Renal cortical epithelial cell (primary cell): ENCODE data around the gene TBC1D2B. TPM values are rescaled to one million over a fixed set of nuclear protein-coding genes. Genes with fewer than 3 reads are reported as not detected.
A peak's percentile ranks its signal among the peaks of the same experiment; 100 is the strongest.

Source experiments
- DNase-seq: peaks from one replicate; pipeline ENCODE4 v3.0.0-alpha.2; 2011; ENCODE audit warnings: low read depth
- total RNA-seq: library from RNA; depleted of rRNA; stranded (reverse); fragments of >200 nt; gene quantifications from 2 replicates; pipeline ENCODE4 v1.2.3, GENCODE V29; 2014

The TBC1D2B gene
- total RNA-seq, 1 donor from 2014 or later, result 23.7 TPM

DNA sequence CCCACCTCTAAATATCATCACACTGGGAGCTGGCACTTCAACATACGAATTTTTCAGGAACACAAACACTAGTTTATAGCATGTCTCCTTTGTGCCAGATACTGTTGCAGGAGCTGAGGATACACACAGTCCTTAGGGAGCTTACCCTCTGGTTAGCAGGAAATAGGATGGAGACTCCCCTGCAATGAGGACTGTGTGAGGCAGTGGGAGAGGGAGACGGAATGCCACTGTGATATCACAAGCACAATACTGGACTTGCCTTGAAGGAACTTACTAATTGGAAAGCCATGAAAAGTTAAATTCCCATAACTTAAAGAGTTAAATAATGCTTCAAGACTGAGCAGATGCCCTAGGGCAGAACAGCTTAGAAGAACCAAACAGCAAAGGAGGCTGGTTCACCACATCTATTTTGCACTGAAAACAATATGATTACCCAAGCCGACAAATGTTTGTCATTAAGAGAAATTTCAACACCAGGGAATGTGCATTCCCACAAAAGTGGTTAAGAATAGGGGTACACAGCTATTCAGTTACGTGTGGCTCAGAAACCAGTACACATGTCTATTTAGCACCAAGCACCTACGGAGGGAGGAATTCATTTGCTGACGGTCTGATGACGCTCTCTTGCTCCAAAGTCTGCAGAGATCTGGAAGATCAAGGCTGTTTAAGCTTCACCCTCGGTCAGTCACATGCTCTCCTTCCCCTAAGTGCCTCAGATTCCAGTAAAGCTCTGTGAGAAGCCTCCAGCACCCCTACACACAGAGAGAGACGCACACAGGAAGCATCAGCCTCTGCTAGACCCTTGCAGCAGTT is 5.2 kb downstream of the TBC1D2B start:
- DNase-seq, result peak; percentile 85

DNA sequence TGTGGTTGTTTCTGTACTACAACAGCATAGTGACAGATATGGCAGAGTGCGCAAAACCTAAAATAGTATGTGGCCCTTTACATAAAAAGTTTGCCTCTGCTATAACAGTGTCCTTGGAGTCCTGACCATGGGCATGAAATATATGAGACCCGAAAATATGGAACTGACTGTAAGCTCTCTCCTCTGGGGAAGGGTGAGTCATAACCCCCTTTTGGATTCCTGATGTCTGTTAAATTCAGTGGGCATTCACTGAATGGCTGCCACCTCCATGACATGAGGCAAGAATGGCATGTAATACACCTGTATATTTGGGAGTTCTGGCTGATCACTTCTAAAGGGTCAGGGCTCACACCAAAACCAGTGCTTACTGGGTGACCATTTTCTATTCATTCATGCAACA is 6.1 kb downstream of the TBC1D2B start:
- no peak for DNase-seq

GRCh38 chr15:78070049-78070700 is 7.3 kb downstream of the TBC1D2B start:
- DNase-seq, result no peak

- no peak for DNase-seq
Measured at GRCh38 chr15:78069462-78070029, 8.0 kb downstream of the TBC1D2B start.

DNA sequence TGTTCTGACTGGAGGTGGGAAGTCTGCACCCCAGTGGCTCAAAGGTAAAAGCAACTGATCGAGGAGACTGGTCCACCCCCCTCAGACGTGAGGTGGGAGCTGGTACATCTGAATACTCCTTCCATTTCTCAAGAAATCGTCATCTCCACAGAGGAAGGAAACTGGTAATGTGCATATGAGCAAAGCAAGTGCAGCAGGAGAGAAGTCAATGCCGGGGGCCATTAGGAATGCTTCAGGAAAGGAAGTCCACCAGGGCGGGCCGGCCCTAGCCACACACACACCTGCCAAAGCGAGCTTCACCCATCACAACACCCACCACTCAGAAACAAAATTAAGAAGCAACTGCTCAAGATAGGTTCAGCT is 8.5 kb downstream of the TBC1D2B start:
- no peak for DNase-seq

DNA sequence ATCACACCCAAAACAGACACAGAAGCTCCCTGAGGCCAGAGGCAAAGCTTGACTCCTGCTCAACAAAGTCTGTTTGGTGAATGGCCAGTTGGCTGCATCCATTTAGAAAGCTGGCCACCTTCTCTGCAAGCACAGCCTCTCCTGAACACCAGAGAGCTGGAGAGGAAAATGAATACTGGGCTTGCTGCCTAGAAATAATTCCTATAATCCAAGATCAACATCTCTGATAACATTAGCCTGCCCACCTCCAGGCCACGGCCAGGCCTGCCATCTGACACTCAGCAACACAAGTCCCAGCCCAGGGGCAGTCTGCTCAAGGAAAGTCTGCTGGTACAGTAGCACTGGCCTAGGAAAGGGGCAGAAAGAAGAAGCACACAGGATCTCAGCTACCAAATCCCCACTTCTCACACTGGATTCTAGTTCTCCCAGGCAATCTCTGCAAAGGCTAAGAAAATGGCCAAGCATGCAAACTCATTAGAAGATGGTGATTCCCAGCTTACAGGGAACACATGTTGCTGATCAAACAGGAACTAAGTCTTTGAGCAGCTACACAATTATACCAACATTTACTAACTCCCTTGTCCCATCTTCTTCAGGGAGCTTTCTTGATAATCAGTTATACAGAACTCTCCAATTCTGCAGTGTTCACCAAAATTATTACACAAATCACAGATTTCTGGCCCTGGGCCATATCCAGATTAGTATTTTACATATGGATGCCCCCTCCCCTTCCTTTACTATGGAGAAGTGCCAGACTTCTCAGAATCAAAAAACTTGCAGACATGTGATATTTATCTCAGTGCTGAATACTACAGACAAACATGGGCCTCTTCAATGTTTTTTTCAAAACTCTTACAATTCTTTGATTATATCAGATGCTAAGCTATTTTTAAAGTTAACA is 9.9 kb downstream of the TBC1D2B start:
- DNase-seq, result no peak

DNA sequence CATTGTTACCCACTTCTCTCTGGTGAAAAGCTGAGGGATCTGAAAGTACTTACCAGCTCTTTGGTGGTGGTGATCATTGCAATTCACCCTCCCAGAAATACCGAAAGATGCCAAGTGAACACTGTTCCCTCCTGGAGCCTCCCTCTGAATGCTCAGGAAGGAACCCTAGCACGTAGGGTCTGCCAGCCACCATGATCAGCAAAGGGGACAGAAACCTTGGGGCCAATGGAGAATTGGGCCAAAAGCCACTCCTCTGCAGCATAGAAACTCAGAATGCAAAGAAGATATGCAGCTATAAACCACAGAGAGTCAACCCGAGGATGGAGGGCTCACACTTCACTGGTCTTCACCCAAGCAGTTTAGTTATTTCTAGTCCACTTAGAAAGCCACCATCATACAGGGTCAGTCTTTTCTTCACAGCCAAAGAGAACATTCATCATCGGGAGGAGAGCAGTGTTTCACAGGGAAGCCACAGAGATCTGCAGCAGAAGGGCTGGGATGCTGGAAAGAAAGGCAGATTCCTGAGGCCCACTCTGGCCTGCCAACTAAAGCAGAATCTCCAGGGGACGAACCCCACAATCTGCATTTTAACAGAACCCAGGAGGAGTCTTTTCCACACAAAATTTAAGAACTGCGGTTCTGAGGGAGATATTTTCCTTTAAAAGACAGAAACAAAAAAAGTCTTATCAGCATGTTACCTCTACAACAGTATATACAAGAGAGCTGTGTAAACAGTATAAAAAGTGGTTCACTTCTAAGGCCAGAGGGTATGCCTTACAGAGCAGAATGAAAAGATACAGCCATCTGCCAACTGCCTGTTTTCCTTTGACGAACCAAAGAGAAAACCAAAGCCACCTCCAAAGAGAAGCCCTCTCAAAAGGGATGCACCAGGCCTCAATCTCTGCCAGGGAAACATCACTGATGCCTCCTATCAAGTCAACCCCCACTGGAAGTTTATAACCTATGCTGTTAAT is 11.3 kb downstream of the TBC1D2B start:
- peak; percentile 70 for DNase-seq

DNA sequence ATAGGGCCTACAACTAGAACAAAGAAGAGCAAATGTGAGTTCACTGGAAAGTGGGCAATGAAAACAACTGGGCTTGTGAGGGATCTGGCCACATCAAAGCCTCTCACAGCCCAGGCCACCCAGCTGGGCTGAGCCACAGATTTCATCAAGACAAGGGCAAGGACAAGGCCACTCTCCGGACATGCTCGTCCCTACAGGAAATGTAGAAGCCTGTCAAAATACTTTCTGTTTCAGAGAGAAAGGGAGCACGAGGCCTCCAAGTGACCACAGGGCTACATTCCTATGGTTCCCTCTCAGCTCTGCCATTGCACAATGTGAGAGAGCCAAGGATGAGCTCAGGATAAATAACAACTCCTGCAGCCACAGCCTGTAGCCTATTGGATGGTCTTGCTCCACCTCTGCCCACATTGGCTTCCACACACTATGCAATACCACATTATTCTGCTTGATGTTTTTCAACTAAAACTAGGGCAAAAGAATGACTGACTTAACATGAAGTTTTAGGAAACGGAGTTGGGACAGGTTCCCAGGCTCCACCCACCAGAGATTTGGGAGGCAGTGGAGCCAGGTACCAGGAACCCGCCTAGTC is 12.1 kb downstream of the TBC1D2B start:
- peak; percentile 98 for DNase-seq

- DNase-seq, result no peak
Measured at GRCh38 chr15:78064544-78064943, 13.0 kb downstream of the TBC1D2B start.

GRCh38 chr15:78063970-78064385 is 13.5 kb downstream of the TBC1D2B start:
- DNase-seq, result no peak

DNA sequence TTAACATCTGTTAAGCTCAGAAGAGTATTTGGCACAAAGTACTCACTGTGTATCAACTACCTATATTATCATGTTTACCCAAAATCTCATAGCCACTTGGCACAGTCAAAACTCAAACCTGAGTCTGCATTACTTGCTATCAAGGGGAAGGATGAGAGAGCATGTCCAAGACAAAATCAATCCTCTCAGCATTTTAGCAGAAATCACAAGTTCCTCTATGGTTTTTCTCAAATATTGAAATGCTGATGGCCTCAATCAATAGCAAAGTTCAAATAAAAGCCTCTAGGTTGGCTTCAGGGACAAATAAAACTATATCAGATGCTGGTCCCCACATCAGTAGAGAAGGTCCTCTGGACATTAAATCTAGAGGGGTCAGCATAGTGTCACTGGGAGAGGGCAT is 14.3 kb downstream of the TBC1D2B start:
- DNase-seq, result no peak

DNA sequence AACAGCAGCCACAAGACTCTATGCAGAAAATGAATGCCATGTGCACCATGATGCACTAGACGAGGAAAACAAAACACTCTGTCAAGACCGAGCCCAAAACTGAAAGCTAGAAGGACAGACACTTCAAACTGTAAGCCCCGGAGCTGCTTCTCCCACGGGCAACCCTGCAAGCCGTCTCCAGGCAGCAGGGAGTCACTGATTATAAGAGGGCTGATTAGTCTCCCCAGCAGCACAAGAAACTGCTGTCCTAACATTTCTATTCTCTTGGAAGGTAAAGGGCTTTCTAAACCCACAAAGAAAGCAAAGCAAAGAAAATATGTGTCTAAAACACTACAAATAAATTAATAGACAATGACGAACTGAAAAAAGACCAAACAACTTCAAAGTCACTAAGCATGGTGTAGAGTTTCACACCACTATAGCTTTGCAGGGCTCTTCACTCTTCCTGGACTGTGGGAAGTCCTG is 15.5 kb downstream of the TBC1D2B start:
- no peak for DNase-seq

DNA sequence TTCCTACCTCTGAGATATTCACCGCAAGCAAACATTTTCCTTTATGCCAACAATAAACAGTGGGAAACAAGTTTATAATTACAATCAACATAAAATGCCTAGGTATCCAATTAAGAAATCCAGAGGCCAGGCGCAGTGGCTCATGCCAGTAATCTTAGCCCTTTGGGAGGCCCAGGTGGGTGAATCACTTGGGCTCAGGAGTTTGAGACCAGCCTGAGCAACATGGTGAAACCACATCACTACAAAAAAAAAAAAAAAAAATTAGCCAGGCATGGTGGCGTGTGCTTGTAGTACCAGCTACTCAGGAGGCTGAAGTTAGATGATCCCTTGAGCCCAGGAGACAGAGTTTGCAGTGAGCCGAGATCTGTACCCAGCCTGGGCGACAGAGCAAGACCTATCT is 17.3 kb downstream of the TBC1D2B start:
- no peak for DNase-seq

DNA sequence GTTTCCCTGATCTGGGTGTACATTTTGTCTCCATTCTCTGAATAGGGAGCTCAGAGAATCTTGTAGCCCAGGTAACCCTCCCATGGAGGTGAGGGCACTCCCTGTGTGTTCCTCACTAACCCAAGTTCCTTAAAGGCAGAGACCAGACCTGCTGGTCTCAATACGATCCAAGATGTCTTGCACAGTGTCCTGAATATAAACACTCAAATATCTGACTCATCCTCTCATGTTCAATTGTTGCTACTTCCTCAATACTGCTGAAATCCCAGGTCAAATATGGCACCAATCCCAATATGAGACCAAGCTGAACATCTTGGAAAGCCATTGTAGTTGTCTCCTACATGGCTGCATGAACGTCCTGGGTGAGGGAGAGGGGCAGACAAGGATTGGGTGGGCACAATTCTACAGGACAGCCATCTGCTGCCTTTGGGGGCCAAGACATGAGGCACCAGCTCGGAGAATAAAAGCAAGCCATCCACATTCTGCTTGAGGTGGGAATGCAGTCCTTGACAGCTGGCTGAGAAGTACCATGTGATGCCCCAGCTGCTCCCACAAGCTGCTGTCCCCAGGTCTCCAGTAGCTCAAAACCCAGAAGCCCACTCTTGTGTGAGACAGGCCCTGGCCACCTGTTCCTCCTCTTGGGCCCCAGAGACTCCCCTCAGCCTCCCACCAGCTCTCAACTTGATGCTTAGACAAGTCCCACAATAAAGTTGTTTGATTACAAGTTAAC is 18.2 kb downstream of the TBC1D2B start:
- DNase-seq, result no peak

- no peak for DNase-seq
Measured at GRCh38 chr15:78058401-78058935, 19.0 kb downstream of the TBC1D2B start.

DNA sequence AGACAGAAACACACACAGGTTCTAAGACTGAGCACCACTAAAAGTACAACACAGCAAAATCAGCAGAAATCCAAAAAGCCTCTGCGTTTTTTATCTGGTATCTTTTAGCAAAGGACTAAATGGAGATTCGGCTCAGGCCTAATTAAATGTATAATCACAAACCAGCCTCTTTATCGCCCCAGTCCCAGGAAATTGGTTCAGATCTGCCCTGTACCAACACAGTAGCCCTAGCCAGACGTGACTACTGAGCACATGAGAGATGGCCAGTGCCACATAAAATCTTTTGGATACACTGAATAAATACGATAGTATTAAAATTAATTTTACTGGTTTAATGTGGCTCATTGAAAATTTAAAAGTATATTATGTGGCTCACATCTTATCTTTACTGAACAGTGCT is 19.7 kb downstream of the TBC1D2B start:
- DNase-seq, result no peak

DNA sequence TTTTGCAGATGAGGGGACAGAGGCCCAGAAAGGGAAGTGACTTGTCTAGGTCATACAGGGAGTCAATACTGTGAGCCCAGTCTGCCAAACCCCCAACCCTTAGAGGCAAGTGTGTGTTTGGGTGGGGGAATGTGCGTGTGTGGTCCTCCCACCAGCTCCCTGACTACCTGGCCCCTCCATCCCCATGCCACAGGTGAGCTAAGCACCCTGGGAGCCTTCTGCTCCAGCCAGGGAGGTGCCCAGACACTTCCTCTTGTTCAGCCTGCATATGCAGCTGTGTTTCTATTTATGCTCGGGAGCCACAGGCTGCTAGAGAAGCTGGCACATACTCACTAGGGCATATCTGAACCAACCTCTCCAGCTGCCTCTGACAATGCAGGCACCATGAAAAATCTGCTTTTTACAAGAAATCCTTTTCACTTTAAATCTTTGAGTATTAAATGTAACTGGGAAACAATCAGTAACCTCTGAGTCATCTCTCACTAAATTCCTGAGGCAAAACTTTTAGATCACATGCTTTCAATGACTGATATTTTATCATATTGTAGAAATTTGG is 20.7 kb downstream of the TBC1D2B start:
- peak; percentile 77 for DNase-seq

DNA sequence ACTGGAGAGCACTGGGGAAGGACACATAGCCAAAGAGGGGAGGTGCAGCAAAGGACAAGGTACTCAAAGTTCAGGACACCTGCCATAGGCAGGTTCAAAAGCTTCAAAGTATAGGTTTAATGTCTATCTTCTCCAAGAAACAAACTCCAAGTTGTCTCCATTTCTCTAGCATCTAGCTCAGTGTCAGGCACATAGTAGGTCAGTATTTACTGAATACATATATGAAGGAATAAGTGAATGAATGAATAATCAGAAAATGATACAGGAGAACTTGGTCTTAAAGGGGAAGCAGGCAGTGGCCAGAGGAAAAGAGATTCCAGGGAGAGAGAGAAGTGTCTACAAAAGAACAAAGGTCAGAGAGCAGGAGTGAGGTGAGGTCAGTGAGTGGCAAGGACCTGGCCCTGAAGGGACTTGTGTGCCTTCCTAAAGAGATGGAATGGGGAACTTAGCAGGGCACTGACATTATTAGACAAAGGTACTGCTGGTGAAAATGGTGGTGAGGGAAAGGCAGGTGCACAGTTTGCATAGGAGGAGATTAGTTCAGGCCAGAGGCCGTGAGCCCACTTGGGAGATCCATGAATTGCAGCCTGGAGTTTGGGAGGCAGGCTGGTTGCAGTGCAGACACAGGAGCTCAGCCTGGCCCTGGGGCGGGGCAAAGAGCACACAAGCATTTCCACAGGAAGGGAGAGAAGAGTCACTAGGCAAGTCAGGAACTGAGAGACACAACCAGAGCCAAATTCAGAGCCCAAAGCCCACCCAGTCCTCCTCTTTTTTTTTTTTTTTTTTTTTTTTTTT is 21.4 kb downstream of the TBC1D2B start:
- DNase-seq, result no peak
